Vagina (tissue), 2 donors: ENCODE results near the gene ATL1. TPM values are rescaled to one million over a fixed set of nuclear protein-coding genes. Genes with fewer than 3 reads are reported as not detected.
"Not testable (repeated sequence)": the region's sequence is repeated elsewhere in the genome, so short reads cannot be mapped to it uniquely, and the experiment has no call there.

Source experiments
- DNase-seq, 2 donors: peaks; one replicate each; pipeline ENCODE4 v3.0.0-alpha.2; 2017; ENCODE audit errors: extremely low spot score in 2 of 2
- H3K27ac ChIP-seq: fragments of 200-600 bp; sonication (generic); one replicate; pipeline ENCODE4 v1.5.1; 2019
- H3K27me3 ChIP-seq: fragments of 200-600 bp; sonication (generic); one replicate; pipeline ENCODE4 v1.5.1; 2019
- H3K36me3 ChIP-seq, 2 donors: fragments of 200-600 bp; sonication (generic); one replicate each; pipeline ENCODE4 v1.5.1; 2017 to 2019
- H3K4me1 ChIP-seq: fragments of 200-600 bp; sonication (generic); one replicate; pipeline ENCODE4 v1.5.1; 2019
- H3K4me3 ChIP-seq, 2 donors: fragments of 200-600 bp; sonication (generic); 1 replicate in 1 of 2; 2 replicates in 1 of 2; pipeline ENCODE4 v1.5.1; 2016 to 2019
- H3K9me3 ChIP-seq: fragments of 200-600 bp; sonication (generic); one replicate; pipeline ENCODE4 v1.5.1; 2019
- CTCF ChIP-seq, 3 experiments: fragments of 450-650 bp in 2 of 3; fragments of 200-600 bp in 1 of 3; sonication (generic) in 1 of 3; IDR thresholded peaks; one replicate each; pipeline ENCODE4 v1.5.1; 2017 to 2019; ENCODE audit warnings: antibody characterized with exemption in 3 of 3, mild to moderate bottlenecking in 2 of 3, moderate library complexity in 2 of 3
- POLR2A ChIP-seq, 2 donors: fragments of 450-650 bp; IDR thresholded peaks; one replicate each; pipeline ENCODE4 v1.6.1; 2017; ENCODE audit warnings: antibody characterized with exemption in 2 of 2, mild to moderate bottlenecking in 2 of 2, moderate library complexity in 2 of 2
- POLR2AphosphoS5 ChIP-seq, 2 donors: sonication (generic); formaldehyde crosslinking; IDR thresholded peaks; one replicate each; pipeline ENCODE4 v1.9.0; 2017; ENCODE audit warnings: antibody characterized with exemption in 2 of 2, mild to moderate bottlenecking in 2 of 2, low read depth in 1 of 2; ENCODE audit not compliant: insufficient read depth in 1 of 2
- intact Hi-C: fragments of 100-400 bp; cut with DNase I; formaldehyde crosslinking; loops from one replicate; pipeline ENCODE4 v1.15.1; 2023
- total RNA-seq: library from RNA; depleted of rRNA; stranded (reverse); fragments of >200 nt; gene quantifications from one replicate; pipeline ENCODE4 v1.2.3, GENCODE V29; 2016

Gene ATL1
- total RNA-seq, 1 donor from 2014 or later, result 6.9 TPM

- intact Hi-C loops, result no loop called here
Measured at GRCh38 chr14:50619569-50620141, 59.7 kb downstream of the ATL1 start.

GRCh38 chr14:50620341-50620740 is 60.4 kb downstream of the ATL1 start:
- H3K27me3 ChIP-seq, result no peaks in the 10 kb centered on the region
- intact Hi-C loops, result no loop called here
- TF ChIP-seq POLR2A (IDR thresholded peaks at IDR 0.05), result no peak
- no peak for TF ChIP-seq POLR2AphosphoS5 (IDR thresholded peaks at IDR 0.05; ENCODE audit: insufficient read depth in 1 of 2, low read depth in 1 of 2)
- TF ChIP-seq CTCF (IDR thresholded peaks at IDR 0.05), result no peak

More at GRCh38 chr14:50619569-50620141, 59.7 kb downstream of the ATL1 start:
- no peak overlapping the region for H3K4me3 ChIP-seq
- no peaks in the 10 kb centered on the region for H3K9me3 ChIP-seq
- no peaks in the 10 kb centered on the region for H3K4me1 ChIP-seq
- peaks cover 0 to 14% of the 10 kb centered on the region in 2 donors for H3K36me3 ChIP-seq
- no peak for DNase-seq
- H3K27me3 ChIP-seq, result no peaks in the 10 kb centered on the region
- no peak overlapping the region for H3K27ac ChIP-seq
- TF ChIP-seq POLR2A (IDR thresholded peaks at IDR 0.05) (no peak), CTCF (IDR thresholded peaks at IDR 0.05) (peak in 1 of 3 experiments; percentile 34)

GRCh38 chr14:50622978-50623377 is 63.0 kb downstream of the ATL1 start:
- Histone ChIP-seq H3K9me3 (no peaks in the 10 kb centered on the region), H3K36me3 (no peaks in the 10 kb centered on the region), H3K27me3 (no peaks in the 10 kb centered on the region), H3K4me3 (no peak overlapping the region), H3K27ac (no peak overlapping the region), H3K4me1 (no peaks in the 10 kb centered on the region)
- TF ChIP-seq POLR2AphosphoS5 (IDR thresholded peaks at IDR 0.05; ENCODE audit: insufficient read depth in 1 of 2, low read depth in 1 of 2) (no peak), POLR2A (IDR thresholded peaks at IDR 0.05) (no peak), CTCF (IDR thresholded peaks at IDR 0.05) (no peak)
- intact Hi-C loops, result no loop called here
- no peak for DNase-seq

More at GRCh38 chr14:50620341-50620740, 60.4 kb downstream of the ATL1 start:
- Histone ChIP-seq H3K4me3 (no peak overlapping the region), H3K9me3 (no peaks in the 10 kb centered on the region), H3K27ac (no peak overlapping the region), H3K4me1 (no peaks in the 10 kb centered on the region), H3K36me3 (peaks cover 0 to 14% of the 10 kb centered on the region in 2 donors)
- no peak for DNase-seq

- intact Hi-C loops, result no loop called here
Measured at GRCh38 chr14:50624447-50624846, 64.5 kb downstream of the ATL1 start.

GRCh38 chr14:50624947-50625346 is 65.0 kb downstream of the ATL1 start:
- not testable (repeated sequence) for H3K4me3 ChIP-seq, DNase-seq

More at GRCh38 chr14:50624447-50624846, 64.5 kb downstream of the ATL1 start:
- Histone ChIP-seq H3K27me3 (no peaks in the 10 kb centered on the region), H3K4me1 (no peaks in the 10 kb centered on the region), H3K9me3 (no peaks in the 10 kb centered on the region), H3K27ac (no peak overlapping the region), H3K36me3 (no peaks in the 10 kb centered on the region), H3K4me3 (no peak overlapping the region)
- no peak for DNase-seq
- TF ChIP-seq POLR2A (IDR thresholded peaks at IDR 0.05), result no peak
- TF ChIP-seq CTCF (IDR thresholded peaks at IDR 0.05), result no peak
- TF ChIP-seq POLR2AphosphoS5 (IDR thresholded peaks at IDR 0.05; ENCODE audit: insufficient read depth in 1 of 2, low read depth in 1 of 2), result no peak

More at GRCh38 chr14:50624947-50625346, 65.0 kb downstream of the ATL1 start:
- H3K4me1 ChIP-seq, H3K36me3 ChIP-seq, intact Hi-C loops, H3K9me3 ChIP-seq, H3K27ac ChIP-seq, H3K27me3 ChIP-seq: not testable (repeated sequence)
